Ovary (tissue), 9 donors: ENCODE data around the gene TKFC. TPM values are rescaled to one million over a fixed set of nuclear protein-coding genes. Genes with fewer than 3 reads are reported as not detected.

Experiments
- DNase-seq, 5 donors: peaks; one replicate each; pipeline ENCODE4 v3.0.0-alpha.2; 2019 to 2020
- H3K27ac ChIP-seq, 2 donors: fragments of 200-600 bp; one replicate each; pipeline versions ENCODE4 v1.5.1 to v1.8.0; 2019 to 2022
- H3K27me3 ChIP-seq: fragments of 200-600 bp; one replicate; pipeline ENCODE4 v1.8.0; 2022
- H3K36me3 ChIP-seq: fragments of 200-600 bp; sonication (generic); one replicate; pipeline ENCODE4 v1.5.1; 2019
- H3K4me1 ChIP-seq: one replicate; pipeline ENCODE4 v1.8.1; 2013; ENCODE audit warnings: mild to moderate bottlenecking, moderate library complexity; ENCODE audit not compliant: insufficient read depth
- H3K4me3 ChIP-seq: fragments of 200-600 bp; sonication (generic); one replicate; pipeline ENCODE4 v1.5.1; 2017
- H3K9me3 ChIP-seq, 2 donors: fragments of 200-600 bp in 1 of 2; sonication (generic) in 1 of 2; one replicate each; pipeline versions ENCODE4 v1.5.1 to v1.8.1; 2013 to 2019; ENCODE audit warnings: mild to moderate bottlenecking in 1 of 2, moderate library complexity in 1 of 2
- CTCF ChIP-seq, 3 donors: fragments of 450-650 bp in 2 of 3; fragments of 200-600 bp in 1 of 3; IDR thresholded peaks; one replicate each; pipeline versions ENCODE4 v1.5.1 to v1.8.0; 2016 to 2022; ENCODE audit warnings: antibody characterized with exemption in 3 of 3, mild to moderate bottlenecking in 1 of 3
- EP300 ChIP-seq: sonication (generic); formaldehyde crosslinking; IDR thresholded peaks from one replicate; pipeline ENCODE4 v1.6.1; 2017; ENCODE audit warnings: antibody characterized with exemption
- POLR2A ChIP-seq: fragments of 450-650 bp; IDR thresholded peaks from one replicate; pipeline ENCODE4 v1.6.1; 2017; ENCODE audit warnings: antibody characterized with exemption, mild to moderate bottlenecking, moderate library complexity
- WGBS, 3 donors: extraction: QIAGEN DNeasy Blood & Tissue Kit in 1 of 3; methylation state at CpG; one replicate each; pipeline versions ENCODE4 v1.1.5 to v1.1.7; 2013 to 2017; 5-methylcytosine and 5-hydroxymethylcytosine counted together
- intact Hi-C, 4 donors: fragments of 100-400 bp; cut with DNase I; formaldehyde crosslinking; loops; one replicate each; pipeline versions ENCODE4 v1.11.0 to v1.15.1; 2022 to 2023
- polyA plus RNA-seq, 2 donors: library from polyadenylated mRNA; stranded (reverse); fragments of 200-250 nt in 1 of 2; fragments of 350-450 nt in 1 of 2; fragmentation: Illumina TruSeq in 1 of 2; extraction: RNeasy Lipid Tissue Mini Kit (QIAGEN cat#74804) in 1 of 2; gene quantifications; one replicate each; pipeline ENCODE4 v1.2.3, GENCODE V29; 2013 to 2014
- total RNA-seq, 7 donors: library from RNA; depleted of rRNA in 2 of 7; stranded (reverse); fragments of >200 nt in 2 of 7; fragmentation: NEBNext Ultra II Directional in 3 of 7; extraction: Animal tissue kit (Norgen Biotek cat#: 25700) in 3 of 7; gene quantifications; one replicate each; pipeline versions ENCODE4 v1.1.0 to v1.2.4, GENCODE V29; 2016 to 2023
- donor health status: DM: no; HTN: no; CAD: no; lungs with moderate emphysema.
- donor health status: DM: no; HTN: no; CAD: no.
- donor health status: Bipolar disorder and iron deficiency.
- donor health status: DM: yes; HTN: yes; CAD: no.
- donor health status: DM: no; HTN: no; CAD: no.
- donor health status: DM: yes; HTN: yes; CAD: no.

The TKFC gene
- total and polyA plus RNA-seq, 9 donors: 19.0 to 41.4 (median 30.4) TPM

- peak in 4 of 5 donors; percentile 44 to 67 (median 58) for DNase-seq
- Histone ChIP-seq H3K4me1 (peaks cover 28% of the 10 kb centered on the region), H3K4me3 (no peak overlapping the region), H3K27me3 (no peaks in the 10 kb centered on the region), H3K36me3 (no peaks in the 10 kb centered on the region), H3K27ac (peak overlapping the region in 1 of 2 donors; percentile 92), H3K9me3 (no peaks in the 10 kb centered on the region)
- TF ChIP-seq POLR2A (no peak), CTCF (IDR thresholded peaks at IDR 0.05) (no peak), EP300 (no peak)
- WGBS, 3 donors: 35 to 65% (median 35%) methylated on average over 1 of the region's 1 CpG
- intact Hi-C loops: no loop called here
Observed at GRCh38 chr11:61335355-61335710, 2.3 kb downstream of the TKFC start.

DNA sequence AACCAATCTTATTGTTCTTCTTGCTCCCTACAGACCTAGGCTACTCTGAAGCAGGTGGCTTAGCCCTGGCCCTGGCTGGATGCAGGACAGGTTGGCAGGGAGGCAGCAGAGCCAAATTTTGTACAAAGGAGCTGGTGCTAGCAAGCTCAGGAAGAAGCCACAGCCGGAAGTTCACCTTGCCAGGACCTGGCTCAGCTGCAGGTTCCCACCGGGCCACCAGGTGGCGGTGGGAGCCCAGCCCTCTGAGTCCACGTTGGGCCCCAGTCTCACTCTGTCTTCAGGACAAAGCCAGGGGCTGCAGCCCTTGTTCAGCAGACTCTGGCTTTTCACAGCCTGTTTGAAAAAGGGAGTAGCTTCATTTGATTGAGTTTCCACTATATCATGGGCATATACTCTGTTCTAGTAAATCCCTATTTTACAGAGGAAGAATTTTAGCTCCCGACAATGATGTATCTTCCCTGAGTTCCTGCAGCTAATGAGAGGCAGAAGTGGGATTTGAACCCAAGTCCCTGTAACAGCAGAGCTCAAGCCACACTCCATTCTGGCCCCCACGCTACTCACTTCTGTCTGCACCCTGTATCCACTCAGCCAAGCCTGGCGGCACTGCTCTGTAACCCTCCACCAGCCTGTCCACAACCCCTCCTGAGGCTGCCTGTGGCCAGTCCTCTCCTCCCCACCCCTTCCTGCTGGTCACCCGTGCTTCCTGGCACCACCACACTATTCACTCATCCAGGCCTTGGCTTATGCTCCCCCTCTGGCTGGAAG, 3.3 kb downstream of the TKFC start:
- TF ChIP-seq CTCF (IDR thresholded peaks at IDR 0.05) (peak; percentile 92 to 98 (median 95)), EP300 (no peak), POLR2A (no peak)
- peaks cover 25% of the 10 kb centered on the region for H3K4me1 ChIP-seq
- no peak overlapping the region for H3K4me3 ChIP-seq
- DNase-seq: peak; percentile 83 to 91 (median 86)
- H3K36me3 ChIP-seq: no peaks in the 10 kb centered on the region
- intact Hi-C loops: loop anchor here (1.0 to 2.0 kb wide), 3 partner anchors 44 to 49 kb away; no protein-coding TSS in a partner anchor
- H3K9me3 ChIP-seq: no peaks in the 10 kb centered on the region
- H3K27me3 ChIP-seq: no peaks in the 10 kb centered on the region
- WGBS, 3 donors: 24 to 26% (median 24%) methylated on average over 8 of the region's 8 CpGs
- peak overlapping the region in 1 of 2 donors; percentile 92 for H3K27ac ChIP-seq

DNA sequence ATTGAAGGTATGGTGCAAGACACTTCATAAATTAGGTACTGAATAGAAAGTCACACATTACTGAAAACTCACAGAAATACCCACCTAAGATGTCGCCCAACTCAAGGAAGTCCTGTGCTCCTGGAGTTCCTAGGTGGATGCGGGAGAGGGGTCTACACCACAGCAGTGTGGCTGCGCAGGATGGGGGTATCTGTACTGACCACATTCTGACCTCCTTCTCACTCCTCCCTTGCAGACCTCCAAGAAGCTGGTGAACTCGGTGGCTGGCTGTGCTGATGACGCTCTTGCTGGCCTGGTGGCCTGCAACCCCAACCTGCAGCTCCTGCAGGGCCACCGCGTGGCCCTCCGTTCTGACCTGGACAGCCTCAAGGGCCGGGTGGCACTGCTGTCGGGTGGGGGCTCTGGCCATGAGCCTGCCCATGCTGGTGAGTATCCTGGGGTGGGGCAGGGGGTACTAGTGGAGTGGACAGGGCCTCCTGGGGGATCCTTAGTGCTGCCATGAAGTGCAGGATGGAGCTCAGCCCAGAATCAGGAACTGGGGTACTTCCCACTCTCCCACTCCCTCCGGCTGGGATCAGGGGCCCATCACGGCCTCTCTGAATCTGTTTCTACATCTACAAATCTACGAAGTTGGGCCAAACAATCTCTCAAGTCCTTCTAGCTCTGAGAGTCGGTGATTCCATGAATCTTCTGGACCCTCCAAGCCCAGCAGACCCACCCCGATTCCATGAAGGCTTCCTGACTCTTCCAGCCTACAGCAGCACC, 4.9 kb downstream of the TKFC start:
- no peaks in the 10 kb centered on the region for H3K36me3 ChIP-seq
- intact Hi-C loops: loop anchor here in 3 of 4 donors (2.0 kb wide), 2 partner anchors 43 to 47 kb away; no protein-coding TSS in a partner anchor
- no peak for DNase-seq
- no peaks in the 10 kb centered on the region for H3K9me3 ChIP-seq
- no peaks in the 10 kb centered on the region for H3K27me3 ChIP-seq
- TF ChIP-seq POLR2A (no peak), CTCF (IDR thresholded peaks at IDR 0.05) (no peak), EP300 (no peak)
- WGBS, 3 donors: 91 to 92% (median 91%) methylated on average over 15 of the region's 15 CpGs
- H3K4me3 ChIP-seq: no peak overlapping the region
- no peak overlapping the region for H3K27ac ChIP-seq
- peaks cover 20% of the 10 kb centered on the region for H3K4me1 ChIP-seq

DNA sequence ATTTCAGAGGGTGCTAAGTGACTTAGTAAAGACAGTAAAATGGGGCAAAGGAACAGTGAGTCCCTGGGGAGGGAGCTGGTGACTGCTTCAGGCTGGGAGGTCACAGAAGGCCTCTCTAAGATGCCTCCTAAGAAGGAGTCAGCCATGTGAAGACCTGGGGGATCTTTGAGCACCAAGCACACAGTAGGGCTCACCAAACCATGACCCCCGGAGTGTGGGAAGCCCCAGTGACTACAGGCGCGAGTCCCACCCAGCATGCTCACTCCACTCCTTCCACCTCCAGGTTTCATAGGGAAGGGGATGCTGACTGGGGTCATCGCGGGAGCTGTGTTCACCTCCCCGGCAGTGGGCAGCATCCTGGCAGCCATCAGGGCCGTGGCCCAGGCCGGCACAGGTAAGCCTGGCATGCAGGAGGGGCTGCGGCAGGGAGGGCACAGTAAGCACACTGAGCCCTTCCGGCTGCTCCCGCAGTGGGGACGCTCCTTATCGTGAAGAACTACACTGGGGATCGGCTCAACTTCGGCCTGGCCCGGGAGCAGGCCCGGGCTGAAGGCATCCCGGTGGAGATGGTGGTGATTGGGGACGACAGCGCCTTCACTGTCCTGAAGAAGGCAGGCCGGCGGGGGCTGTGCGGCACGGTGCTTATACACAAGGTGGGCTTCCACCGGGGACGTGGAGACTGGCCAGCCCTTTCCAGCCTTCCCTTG, 5.9 kb downstream of the TKFC start:
- intact Hi-C loops: no loop called here
- H3K27ac ChIP-seq: no peak overlapping the region

More for the DNA sequence above, 5.9 kb downstream of the TKFC start:
- Histone ChIP-seq H3K27me3 (no peaks in the 10 kb centered on the region), H3K4me1 (peaks cover 18% of the 10 kb centered on the region), H3K9me3 (no peaks in the 10 kb centered on the region), H3K36me3 (no peaks in the 10 kb centered on the region), H3K4me3 (no peak overlapping the region)
- DNase-seq: peak in 1 of 5 donors; percentile 36
- no peak for TF ChIP-seq POLR2A
- no peak for TF ChIP-seq EP300
- no peak for TF ChIP-seq CTCF (IDR thresholded peaks at IDR 0.05)
- WGBS, 3 donors: 89 to 90% (median 90%) methylated on average over 26 of the region's 26 CpGs
